Suprapubic skin (tissue), 4 donors: ENCODE data around the gene TMUB2.

ENCODE experiments used
- POLR2A ChIP-seq, 2 donors: fragments of 450-650 bp; IDR thresholded peaks; one replicate each; pipeline ENCODE4 v1.6.1; 2017; ENCODE audit warnings: antibody characterized with exemption in 2 of 2, mild to moderate bottlenecking in 2 of 2, moderate library complexity in 2 of 2
- POLR2AphosphoS5 ChIP-seq, 3 donors: sonication (generic); formaldehyde crosslinking; IDR thresholded peaks; one replicate each; pipeline ENCODE4 v1.6.1; 2017; ENCODE audit warnings: antibody characterized with exemption in 3 of 3

DNA sequence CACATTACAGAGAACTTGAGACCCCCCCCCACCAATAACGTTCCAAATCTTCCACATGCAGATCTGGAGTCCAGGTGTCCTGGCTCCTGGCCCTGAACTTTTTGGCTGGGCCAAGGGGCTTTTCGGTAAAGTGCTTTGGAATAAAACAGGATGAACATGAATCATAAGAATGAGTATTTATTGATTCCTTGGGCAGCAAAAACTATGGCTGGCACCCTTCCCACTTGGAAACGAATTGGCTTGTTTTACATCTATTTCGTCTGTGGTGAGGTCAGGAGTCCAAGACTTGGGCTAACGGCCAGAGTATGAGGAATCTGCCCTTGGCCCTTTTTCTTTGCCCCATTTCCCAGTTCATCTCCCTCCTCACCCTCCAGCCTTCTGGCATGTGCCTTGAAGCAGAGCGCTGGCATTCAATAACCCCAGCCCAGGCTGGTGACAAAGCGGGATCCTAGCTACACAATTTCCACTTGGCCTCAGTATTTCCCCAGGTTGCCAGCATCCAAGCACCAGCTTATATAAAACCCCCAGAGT is 36.8 kb downstream of the TMUB2 start:
- TF ChIP-seq POLR2AphosphoS5 (IDR thresholded peaks at IDR 0.05) (no peak), POLR2A (IDR thresholded peaks at IDR 0.05) (no peak)
